ENCODE data around the gene CYGB. TPM values are rescaled to one million over a fixed set of nuclear protein-coding genes. Genes with fewer than 3 reads are reported as not detected.

CYGB gene
- total and polyA plus RNA-seq, 2 of the 13 experiments (the other 11 are each of a cell fraction or from before 2014, with no cell fraction given): 18.9 to 27.1 TPM

DNA sequence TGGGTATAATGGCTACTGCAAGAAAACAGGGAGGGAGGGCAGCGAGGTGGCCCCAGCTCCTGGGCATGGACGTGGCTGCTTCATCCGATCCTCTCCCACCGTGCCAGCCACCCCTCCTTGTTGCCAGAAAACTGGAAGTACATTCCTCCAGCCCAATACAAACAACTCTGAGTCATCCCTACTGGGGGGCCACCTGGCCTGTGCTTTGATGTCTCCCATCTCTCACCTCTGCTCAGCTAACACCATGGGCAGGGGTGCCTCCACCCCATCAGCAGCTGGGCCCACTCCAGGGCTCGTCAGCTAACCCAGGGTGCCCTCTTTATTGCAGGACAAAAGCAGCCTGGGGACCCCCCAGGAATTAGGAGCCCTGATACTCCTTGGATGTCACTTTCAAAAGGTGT is 38.2 kb downstream of the CYGB start (continued):
- TF ChIP-seq, protein P1, sequence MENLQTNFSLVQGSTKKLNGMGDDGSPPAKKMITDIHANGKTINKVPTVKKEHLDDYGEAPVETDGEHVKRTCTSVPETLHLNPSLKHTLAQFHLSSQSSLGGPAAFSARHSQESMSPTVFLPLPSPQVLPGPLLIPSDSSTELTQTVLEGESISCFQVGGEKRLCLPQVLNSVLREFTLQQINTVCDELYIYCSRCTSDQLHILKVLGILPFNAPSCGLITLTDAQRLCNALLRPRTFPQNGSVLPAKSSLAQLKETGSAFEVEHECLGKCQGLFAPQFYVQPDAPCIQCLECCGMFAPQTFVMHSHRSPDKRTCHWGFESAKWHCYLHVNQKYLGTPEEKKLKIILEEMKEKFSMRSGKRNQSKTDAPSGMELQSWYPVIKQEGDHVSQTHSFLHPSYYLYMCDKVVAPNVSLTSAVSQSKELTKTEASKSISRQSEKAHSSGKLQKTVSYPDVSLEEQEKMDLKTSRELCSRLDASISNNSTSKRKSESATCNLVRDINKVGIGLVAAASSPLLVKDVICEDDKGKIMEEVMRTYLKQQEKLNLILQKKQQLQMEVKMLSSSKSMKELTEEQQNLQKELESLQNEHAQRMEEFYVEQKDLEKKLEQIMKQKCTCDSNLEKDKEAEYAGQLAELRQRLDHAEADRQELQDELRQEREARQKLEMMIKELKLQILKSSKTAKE (CRISPR knock-in tag; IDR thresholded peaks at IDR 0.05; ENCODE audit: borderline replicate concordance): peak; percentile 78; the same call in 1 of the 2 replicates
- TF ChIP-seq PAX8 (CRISPR knock-in tag; IDR thresholded peaks at IDR 0.05; ENCODE audit: borderline replicate concordance) (no peak), ZNF256 (CRISPR knock-in tag; conservative IDR thresholded peaks at IDR 0.05) (no peak), ZNF224 (CRISPR knock-in tag; IDR thresholded peaks at IDR 0.05) (no peak), ZC3H4 (CRISPR knock-in tag; IDR thresholded peaks at IDR 0.05; ENCODE audit: borderline replicate concordance) (0 out of 2 replicates have a peak, but pooled peaks have one; percentile 17), NFYB (CRISPR knock-in tag; IDR thresholded peaks at IDR 0.05) (peak; percentile 24; the same call in 1 of the 2 replicates), RBAK (CRISPR knock-in tag; IDR thresholded peaks at IDR 0.05) (no peak), ZNF629 (CRISPR knock-in tag; conservative IDR thresholded peaks at IDR 0.05) (no peak), POLR2G (IDR thresholded peaks at IDR 0.05; ENCODE audit: low read depth, low read length) (peak; percentile 46; the same call in 1 of the 2 replicates), ZMAT3 (CRISPR knock-in tag; conservative IDR thresholded peaks at IDR 0.05) (peak; percentile 85), SP1 (IDR thresholded peaks at IDR 0.05) (no peak), SP1 (CRISPR knock-in tag; IDR thresholded peaks at IDR 0.05) (no peak; the same call in 1 of the 2 replicates), NAIF1 (CRISPR knock-in tag; IDR thresholded peaks at IDR 0.05; ENCODE audit: borderline replicate concordance) (no peak), SSRP1 (CRISPR knock-in tag; IDR thresholded peaks at IDR 0.05) (no peak; the same call in 1 of the 2 replicates), GZF1 (CRISPR knock-in tag; IDR thresholded peaks at IDR 0.05) (no peak)
- TF ChIP-seq, protein P2, sequence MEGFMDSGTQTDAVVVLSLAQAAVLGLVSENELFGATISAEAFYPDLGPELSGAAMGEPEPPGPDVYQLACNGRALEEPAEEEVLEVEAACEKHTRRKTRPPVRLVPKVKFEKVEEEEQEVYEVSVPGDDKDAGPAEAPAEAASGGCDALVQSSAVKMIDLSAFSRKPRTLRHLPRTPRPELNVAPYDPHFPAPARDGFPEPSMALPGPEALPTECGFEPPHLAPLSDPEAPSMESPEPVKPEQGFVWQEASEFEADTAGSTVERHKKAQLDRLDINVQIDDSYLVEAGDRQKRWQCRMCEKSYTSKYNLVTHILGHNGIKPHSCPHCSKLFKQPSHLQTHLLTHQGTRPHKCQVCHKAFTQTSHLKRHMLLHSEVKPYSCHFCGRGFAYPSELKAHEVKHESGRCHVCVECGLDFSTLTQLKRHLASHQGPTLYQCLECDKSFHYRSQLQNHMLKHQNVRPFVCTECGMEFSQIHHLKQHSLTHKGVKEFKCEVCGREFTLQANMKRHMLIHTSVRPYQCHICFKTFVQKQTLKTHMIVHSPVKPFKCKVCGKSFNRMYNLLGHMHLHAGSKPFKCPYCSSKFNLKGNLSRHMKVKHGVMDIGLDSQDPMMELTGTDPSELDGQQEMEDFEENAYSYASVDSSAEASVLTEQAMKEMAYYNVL (CRISPR knock-in tag; IDR thresholded peaks at IDR 0.05; ENCODE audit: borderline replicate concordance): peak; percentile 88; the same call in 1 of the 2 replicates
- TF ChIP-seq, protein P3, sequence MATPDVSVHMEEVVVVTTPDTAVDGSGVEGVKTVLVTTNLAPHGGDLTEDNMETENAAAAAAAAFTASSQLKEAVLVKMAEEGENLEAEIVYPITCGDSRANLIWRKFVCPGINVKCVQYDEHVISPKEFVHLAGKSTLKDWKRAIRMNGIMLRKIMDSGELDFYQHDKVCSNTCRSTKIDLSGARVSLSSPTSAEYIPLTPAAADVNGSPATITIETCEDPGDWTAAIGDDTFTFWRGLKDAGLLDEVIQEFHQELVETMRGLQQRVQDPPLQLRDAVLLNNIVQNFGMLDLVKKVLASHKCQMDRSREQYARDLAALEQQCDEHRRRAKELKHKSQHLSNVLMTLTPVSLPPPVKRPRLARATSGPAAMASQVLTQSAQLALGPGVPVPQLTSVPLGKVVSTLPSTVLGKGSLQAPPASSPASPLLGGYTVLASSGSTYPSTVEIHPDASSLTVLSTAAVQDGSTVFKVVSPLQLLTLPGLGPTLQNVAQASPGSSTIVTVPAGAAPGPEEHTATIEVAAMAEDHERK (CRISPR knock-in tag; IDR thresholded peaks at IDR 0.05; ENCODE audit: low read depth): no peak
- TF ChIP-seq, protein P4, sequence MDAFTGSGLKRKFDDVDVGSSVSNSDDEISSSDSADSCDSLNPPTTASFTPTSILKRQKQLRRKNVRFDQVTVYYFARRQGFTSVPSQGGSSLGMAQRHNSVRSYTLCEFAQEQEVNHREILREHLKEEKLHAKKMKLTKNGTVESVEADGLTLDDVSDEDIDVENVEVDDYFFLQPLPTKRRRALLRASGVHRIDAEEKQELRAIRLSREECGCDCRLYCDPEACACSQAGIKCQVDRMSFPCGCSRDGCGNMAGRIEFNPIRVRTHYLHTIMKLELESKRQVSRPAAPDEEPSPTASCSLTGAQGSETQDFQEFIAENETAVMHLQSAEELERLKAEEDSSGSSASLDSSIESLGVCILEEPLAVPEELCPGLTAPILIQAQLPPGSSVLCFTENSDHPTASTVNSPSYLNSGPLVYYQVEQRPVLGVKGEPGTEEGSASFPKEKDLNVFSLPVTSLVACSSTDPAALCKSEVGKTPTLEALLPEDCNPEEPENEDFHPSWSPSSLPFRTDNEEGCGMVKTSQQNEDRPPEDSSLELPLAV (CRISPR knock-in tag; conservative IDR thresholded peaks at IDR 0.05; ENCODE audit: low read depth): no peak
- TF ChIP-seq, protein P5, sequence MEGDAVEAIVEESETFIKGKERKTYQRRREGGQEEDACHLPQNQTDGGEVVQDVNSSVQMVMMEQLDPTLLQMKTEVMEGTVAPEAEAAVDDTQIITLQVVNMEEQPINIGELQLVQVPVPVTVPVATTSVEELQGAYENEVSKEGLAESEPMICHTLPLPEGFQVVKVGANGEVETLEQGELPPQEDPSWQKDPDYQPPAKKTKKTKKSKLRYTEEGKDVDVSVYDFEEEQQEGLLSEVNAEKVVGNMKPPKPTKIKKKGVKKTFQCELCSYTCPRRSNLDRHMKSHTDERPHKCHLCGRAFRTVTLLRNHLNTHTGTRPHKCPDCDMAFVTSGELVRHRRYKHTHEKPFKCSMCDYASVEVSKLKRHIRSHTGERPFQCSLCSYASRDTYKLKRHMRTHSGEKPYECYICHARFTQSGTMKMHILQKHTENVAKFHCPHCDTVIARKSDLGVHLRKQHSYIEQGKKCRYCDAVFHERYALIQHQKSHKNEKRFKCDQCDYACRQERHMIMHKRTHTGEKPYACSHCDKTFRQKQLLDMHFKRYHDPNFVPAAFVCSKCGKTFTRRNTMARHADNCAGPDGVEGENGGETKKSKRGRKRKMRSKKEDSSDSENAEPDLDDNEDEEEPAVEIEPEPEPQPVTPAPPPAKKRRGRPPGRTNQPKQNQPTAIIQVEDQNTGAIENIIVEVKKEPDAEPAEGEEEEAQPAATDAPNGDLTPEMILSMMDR (CRISPR knock-in tag; IDR thresholded peaks at IDR 0.05): peak; percentile 28; the same call in 1 of the 2 replicates
- TF ChIP-seq, protein P6, sequence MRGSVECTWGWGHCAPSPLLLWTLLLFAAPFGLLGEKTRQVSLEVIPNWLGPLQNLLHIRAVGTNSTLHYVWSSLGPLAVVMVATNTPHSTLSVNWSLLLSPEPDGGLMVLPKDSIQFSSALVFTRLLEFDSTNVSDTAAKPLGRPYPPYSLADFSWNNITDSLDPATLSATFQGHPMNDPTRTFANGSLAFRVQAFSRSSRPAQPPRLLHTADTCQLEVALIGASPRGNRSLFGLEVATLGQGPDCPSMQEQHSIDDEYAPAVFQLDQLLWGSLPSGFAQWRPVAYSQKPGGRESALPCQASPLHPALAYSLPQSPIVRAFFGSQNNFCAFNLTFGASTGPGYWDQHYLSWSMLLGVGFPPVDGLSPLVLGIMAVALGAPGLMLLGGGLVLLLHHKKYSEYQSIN (CRISPR knock-in tag; IDR thresholded peaks at IDR 0.05; ENCODE audit: borderline replicate concordance): no peak
